ENCODE data around the gene BCAR1.
"Not testable (repeated sequence)": the region's sequence is repeated elsewhere in the genome, so short reads cannot be mapped to it uniquely, and the experiment has no call there.

The BCAR1 gene

DNA sequence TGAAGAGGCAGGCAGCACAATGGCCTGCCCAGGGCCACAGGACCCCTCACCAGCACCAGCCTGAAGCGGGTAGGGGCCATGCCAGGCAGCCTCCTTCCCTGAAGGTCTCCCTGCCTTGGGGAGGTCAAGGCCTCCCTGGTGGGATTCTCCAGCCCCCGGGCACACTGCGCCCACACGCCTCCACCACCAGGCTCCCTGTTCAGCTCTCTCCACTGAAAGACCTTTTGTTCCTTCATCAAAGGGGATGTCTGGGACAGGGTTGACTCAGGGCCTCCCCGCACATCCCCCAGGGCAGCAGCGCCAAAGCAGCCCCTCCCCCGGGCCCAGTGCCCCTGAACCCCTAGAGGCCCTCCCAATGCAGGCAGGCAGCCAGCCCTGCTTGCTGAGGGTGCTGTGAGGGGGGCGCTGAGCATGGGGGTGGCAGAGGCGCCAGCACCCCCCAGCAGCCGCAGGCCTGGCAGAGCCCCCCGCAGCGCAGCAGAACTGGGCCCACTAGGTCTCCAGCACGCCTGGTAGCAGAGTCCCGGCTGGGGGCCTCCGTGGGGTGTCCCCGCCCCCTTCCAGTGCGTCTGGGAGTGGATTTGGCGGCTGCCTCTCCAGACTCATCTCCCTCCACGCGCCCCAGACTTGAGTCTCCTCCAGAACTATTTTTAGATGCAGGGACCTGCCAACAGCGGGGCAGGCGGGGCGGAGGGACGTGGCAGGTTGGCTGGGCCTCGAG lies 13.1 kb downstream of the BCAR1 start:
- DNase-seq, result no peak

DNA sequence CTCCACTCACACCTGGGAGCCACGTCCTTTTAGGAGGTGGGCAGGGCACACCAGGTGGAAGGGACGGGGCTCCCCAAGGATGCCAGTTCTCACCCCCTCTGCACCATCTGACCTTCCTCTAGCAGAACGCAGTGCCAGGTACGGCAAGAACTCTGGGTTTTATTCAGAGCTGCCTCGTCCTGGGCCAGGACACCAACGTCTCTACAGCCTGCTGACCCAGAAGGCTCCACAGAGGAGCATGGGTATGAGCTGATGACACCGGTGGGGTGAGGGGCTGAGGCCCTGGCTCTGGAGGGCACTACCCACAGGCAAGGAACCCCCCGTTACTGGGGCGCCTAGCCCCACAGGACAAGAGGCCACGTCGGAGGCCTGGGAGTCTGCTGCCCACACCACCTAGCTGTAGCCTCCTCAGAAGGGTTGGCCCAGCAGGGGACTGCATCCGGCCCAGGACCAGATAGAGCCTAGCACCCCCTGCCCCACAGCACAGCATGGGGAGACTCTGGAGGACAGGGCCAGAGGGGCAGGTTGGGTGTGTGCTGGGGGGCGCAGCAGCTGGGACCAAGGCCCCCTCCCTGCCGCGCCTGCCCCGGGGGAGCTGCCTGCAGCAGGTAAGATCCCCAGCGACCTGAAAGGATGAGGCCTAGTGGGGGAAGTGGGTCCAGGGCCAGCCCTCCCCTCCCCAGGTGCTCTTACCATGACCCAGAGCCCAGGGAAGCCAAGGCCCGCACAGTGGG lies 13.9 kb downstream of the BCAR1 start:
- DNase-seq, result no peak

DNA sequence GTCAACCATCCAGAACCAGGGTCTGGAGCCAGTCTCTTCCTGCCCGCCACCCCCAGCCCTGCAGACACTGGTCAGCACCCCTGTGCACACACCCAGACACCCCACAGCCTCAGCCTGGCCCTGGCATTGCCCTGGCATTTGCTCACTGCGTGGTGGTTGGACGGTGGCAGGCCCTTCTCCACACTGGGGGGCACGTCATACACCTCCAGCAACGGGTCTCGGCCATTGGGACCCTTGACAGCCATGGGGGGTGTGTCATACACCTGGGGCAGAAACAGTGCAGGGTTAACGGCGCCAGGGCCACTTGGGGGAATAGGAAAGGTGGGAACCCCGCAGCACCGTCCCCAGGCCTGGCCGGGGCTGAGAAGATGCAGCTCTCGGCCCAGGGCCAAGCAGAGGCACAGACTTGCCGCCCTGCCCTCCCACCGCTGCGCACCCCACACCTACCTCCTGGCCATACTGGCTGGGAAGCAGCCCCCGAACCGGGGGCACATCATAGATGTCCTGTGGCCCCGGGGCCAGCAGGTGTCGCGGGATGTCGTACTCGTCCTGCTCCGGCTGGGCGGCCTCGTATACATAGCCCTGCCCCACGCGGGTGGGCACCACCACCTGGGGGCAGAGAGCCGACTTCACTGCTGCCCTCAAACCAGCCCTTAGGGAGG lies 14.6 kb downstream of the BCAR1 start:
- no peak for DNase-seq

DNA sequence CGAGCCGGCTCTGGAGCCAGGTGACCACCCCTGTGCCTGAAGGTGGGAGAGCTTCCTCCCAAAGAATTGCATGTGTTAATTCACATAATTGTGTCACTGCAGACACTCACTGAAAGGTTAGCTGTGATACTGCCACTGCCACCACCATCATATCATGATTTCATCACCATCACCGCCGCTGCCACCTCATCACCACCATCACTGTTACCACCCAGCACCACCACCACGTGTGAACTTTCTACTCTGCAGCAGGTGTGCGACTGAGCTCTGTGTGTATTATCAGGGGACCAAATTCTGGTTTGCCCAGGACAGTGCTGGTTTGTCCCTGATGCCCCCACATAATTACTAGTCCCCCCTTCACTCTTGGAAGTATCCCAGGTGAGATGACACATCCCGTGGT lies 15.2 kb downstream of the BCAR1 start:
- DNase-seq, result no peak

DNA sequence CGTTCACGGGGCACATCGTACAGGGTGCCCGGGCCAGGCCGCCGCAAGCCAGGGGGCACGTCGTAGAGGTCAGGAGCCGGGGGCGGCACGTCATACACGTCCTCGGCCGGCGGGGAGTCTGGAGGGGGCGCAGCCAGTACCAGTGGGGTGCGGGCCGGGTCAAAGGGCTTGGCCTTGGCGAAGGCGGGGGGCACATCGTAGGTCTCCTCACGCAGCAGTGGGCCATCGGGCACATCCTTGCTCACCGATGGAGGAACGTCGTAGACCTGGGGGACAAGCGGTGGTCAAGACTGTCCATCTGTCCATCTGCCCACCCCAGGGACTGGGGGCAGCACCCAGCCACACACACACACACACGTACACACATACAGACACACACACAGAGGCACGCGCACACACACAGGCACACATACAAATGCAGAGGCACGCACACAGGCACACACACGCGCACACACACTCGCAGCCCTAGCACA lies 15.7 kb downstream of the BCAR1 start:
- DNase-seq, result no peak

DNA sequence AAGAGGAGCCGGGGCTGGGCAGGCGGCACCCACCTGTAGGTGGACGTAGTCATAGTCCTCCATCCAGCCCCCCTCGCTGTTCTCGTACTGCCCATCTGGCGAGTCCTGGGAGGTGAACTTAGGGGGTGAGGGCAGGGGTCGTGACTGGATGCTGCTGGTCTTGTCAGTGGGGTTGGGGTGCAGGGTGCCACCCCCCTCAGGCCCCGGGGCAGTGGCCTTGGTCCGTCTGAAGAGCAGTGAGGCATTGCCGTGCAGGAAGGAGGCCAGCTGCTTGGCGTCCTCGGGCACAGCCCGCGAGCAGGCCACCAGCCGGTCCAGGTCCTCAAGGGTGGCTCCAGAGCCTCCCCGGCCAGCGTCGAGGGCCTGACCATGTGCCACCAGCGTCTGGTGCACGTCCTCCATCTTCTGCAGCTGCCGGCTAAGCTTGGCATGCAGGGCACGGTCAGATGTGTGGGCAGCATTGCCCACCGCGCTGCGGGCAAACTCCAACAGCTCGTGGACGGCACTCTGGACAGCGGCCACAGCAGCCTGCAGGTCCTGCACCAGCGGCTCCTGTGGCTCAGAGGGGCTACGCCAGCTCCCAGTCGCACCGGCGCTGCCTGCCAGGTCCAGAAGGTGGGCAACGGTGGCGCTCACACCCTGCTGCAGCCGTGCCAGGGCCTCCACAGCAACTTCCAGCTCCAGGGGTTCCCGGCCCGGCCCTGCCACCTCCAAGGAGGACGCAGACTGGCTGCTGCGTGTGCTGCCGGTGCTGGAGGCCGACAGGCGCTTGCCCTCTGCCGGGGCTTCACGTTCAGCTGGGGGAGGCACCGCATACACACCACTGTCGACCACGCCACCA lies 16.3 kb downstream of the BCAR1 start:
- DNase-seq, result no peak

DNA sequence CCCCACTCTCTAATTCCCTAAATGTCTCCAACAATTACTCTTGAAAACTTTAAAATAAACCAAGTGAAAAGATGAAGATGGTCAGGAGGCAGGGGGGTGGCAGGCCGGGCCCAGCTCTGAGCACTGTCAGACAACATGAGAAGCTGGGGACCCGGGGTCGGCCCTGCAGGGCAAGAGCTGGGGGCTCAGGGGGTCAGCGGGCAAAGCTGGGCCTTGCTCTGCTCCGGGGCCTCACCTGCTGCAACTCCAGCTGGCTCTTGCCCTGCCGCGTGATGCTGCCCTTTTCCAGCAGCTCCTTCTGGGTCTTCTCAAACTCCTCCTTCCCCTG lies 17.8 kb downstream of the BCAR1 start:
- DNase-seq, result no peak

DNA sequence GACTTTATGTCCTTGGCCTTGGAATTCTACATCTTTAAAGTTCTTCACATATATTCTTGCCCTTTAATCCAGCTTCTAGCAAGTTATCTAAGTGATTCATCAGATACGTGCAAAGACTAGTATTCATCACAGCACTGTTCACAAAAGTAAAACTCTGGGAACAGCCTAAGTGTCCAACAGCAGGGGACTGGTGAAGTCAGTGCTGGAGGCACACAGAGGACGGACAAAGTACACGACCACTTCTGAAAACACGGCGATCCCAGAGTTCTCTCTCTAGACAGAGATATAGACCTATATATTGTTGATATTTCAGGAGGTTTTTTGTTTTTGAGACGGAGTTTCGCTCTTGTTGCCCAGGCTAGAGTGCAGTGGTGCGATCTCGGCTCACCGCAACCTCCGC lies 19.9 kb downstream of the BCAR1 start:
- no peak for DNase-seq

DNA sequence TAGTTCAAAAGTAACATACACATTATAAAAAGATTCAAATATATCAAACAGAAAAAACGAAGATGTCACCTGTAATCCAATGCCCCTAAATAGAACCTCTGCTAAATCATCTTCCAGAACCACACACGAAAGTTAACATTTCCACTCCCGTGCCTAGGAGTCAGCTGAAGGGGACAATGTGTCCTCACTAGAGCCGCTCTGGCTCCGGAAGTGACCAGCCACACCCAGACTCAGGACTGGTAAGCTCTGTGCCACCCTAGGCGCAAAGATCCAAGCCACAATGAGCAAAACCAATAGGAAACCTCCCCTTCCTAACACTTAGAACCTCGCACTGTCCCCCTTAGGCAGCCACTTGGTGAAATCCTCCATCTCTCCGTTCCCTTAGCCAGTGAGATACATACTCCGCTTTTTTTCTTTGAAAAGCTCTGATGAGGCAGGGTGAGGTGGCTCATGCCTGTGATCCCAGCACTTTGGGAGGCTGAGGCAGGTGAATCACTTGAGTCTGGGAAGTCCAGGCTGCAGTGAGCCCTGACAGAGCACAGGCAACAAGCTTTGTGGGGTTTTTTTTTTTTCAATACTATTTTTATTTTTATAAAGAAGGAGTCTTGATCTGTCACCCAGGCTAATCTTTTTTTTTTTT lies 20.8 kb downstream of the BCAR1 start:
- no peak for DNase-seq

DNA sequence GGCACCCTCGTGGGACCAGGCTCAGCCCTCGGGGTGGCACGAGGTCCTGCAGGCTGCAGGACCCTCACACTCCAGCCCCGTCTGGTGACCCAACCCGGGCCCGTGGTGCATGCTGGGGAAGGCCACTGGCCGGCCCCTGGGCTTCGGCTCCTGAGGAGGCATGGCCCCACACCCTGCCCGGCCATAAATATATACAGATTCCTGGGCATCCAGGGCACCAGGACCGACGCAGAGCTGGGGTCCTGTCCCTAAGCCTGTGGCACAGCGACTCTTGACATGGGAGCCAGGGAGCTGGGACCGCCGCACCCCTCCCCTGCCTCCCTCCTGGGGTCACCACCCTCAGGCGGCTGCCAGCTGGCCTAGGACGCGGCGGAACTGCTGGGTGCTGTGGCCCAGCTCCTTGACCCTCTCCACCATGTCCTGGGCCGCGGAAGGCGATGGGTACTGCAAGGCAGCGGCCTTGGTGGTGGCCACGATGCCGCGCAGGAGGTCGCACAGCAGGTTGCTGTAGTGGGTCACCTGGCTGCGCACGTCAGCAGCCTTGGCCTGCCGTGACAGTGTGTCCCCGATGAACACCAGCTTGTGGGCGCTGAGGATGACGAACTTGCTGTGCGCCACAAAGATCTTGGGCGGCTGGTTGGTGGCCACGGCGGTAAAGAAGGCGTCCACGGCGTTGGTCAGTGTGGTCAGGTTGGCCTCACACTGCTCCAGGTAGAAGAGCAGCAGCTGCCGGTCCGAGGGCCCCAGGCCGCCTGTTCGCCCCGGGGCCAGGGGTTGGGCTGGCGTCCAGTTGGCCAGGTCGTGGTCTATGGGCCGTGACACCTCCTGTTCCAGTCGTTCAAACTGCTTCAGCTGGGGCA lies 22.0 kb downstream of the BCAR1 start:
- no peak for DNase-seq

DNA sequence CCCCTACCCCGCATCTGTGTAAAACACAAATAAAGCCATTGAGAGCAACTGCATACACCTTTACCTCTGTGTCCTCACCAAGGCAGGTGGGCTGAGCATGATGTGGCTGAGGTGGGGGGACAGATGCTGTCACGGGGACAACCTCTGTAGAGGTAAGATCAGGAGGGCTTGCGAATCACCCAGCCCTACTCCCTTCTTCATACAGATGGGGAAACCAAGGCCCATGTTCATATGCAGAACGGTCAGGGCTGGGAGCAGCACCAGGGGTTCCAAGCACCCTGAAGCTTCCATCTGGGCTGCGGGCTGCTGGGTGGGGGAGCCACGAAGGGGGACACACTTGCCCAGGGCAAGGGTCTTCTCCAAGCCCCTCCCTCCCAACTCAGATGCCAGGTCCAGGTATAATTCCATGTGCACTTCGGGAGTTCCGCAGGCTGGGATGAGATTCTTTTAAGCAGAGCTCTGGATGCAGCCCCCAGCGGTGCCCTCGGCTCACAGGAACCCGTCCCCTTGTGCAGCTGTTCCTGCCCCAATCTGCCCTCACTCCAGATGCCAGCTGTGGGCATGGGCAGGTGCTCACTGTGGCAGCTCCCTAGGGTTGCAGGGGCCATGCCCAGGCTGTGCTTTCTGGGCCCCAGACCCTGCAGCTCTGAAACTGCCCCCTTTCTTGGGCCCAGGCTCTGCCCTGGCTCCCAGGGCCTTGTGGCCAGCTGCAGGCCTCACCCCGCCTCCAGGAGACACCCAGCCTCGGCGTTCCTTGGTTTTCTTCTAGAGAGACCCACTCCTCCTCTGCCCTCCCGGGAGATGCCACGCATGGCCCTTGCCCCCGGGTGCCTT lies 23.1 kb downstream of the BCAR1 start:
- DNase-seq, result no peak

DNA sequence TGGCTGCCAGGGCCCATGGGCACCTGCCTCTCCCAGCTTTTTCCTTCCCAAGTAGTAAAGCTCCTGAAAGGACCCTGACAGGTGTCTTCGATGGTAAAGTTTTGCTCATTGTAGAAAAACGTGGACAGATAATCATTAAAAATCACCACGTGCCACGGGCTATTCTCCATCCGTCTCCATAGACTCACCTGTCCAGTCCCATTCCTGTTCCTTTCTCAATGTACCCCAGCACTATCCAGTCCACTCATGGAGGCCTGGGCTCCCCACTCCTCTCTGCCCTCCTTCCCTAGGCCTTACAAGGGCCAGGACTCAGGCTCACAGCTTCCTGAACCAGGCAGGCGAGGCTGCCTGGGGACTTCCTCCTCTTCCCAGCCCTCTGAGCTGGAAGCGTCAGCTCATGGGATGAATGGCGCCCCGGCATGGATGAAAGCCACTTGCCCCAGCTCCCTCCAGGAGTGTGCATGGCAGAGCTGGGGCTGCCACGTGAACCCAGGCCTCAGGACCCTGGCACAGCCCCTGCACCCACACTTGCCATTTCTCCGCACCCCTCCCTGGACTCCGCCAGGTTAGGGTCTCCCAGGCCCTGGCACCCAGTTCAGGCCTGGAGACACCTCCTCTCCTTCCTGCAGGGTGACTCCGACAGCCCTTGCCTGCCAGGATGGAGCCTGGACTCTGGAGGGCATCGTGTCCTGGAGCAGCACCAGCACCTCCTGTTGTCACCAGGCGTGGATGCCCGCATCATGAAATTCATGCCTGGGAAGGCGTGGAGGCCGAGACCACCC lies 23.9 kb downstream of the BCAR1 start:
- no peak for DNase-seq

DNA sequence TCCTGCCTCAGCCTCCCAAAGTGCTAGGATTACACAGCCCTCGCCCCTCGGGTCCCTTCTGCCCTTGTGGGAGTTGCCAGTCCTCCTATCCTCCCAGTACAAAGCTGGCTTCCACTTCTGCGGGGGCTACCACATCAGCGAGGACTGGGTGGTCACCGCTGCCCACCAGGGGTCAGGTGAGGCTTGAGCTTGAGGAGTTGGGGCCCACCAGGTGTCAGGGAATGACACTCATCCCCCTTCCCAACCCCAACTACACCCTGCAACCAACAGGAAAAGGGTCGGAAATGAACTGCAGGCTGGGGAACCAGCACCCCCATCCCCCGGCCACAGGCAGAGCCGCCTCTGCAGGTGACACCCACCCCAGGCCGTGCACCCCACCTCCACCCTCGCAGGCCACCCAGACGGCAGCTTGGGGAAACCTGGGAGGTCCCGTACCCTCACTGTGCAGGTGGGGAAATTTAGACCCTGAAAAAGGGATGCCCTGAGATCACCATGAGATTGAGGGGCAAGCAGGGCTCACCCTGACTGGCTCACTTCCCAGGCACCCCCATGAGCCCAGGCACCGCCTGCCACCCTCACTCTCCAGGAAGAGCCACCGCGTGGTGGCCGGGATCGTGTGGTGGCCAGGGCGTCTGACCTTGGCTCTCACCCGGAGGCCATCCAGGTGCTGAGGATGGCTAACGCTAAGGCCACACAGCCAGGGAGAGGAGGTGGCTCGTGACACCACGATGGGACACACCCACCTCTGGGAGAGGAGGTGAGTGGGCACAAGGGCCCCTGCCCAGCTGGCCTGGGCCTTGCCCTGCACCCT lies 24.7 kb downstream of the BCAR1 start:
- no peak for DNase-seq

DNA sequence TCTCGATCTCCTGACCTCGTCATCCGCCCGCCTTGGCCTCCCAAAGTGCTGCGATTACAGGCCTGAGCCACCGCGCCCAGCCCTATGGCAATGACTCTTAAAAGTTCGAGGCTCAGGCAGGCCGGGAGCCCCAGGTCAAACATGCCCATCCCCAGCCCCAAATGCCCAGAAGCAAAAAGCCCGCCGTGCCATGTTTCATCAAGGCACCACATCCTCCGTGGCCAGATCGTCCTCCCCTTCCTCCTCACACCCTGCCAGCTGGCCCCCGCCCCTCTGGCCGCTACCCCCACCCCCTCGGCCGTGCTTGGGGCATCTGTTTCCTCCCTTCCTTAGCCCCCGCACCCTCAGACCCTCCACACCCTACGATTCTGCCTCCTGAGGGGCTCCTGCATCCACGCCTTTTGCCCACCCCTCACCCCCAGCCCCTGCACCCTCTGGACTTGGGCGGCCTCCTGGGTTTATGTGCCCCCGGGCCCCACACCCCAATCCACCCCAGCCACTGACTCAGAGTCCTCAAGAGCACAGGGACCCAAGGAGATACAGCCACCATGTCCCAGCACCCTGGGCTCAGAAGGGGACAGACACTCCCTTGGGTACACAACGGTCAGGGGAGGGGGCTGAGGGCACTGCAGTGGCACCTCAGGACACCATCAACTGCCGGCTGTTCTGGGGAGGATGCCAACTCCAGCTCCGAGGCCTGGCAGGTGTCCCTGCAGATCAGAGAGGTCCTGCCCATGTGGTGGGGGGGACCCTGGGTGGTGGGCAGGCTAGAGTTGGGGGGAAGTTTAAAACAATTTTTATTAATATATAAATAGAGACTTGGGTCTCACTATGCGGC lies 25.5 kb downstream of the BCAR1 start:
- no peak for DNase-seq

DNA sequence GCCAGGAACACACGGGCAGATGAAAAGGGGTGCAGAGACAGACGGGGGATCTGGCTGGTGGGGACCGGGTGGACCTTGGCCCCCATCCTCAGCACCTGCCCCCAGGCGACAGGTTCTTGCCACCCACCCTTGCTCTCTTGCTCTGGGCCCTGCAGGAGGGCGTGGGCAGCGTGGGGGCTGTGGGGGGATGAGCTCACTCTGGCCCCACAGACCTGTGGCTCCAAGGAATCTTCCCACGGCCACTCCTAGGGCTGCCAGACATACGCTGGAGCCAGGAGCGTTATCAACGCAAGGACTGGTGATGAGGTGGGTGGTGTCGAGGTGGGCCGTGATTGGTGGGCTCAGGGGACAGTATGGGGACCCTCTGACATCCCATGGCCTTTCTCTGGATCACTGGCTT lies 26.3 kb downstream of the BCAR1 start:
- DNase-seq, result no peak

DNA sequence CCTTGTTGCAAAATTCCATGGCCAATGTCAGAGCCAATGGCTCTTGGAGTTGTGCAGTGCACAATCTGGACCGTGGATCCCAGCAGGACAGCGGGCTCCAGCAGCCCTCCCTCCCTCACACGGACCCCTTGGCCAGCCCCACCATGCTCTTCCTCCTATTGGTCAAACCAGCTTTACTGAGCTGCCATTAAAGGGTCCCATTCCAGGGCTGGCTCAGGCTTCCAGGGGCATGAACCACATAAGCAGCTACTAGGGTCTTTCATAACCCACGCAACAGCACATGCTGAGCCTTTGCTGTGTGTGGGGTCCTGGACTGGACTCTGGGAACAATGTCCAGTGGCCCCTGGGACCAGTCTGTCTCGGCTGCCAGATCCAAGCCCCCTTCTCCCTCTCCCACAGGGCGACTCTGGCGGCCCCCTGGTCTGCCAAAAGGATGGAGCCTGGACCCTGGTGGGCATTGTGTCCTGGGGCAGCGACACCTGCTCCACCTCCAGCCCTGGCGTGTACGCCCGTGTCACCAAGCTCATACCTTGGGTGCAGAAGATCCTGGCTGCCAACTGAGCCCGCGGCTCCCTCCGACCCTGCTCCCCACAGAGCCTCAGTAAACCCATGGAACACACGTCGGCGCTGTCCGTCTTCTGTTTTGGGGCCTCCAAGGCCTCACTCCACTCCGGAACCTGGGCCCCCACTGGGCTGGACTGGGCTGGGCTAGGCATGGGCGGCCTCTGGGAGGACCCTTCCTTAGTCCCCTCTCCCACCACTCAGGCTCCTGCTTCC lies 26.9 kb downstream of the BCAR1 start:
- DNase-seq, result no peak

DNA sequence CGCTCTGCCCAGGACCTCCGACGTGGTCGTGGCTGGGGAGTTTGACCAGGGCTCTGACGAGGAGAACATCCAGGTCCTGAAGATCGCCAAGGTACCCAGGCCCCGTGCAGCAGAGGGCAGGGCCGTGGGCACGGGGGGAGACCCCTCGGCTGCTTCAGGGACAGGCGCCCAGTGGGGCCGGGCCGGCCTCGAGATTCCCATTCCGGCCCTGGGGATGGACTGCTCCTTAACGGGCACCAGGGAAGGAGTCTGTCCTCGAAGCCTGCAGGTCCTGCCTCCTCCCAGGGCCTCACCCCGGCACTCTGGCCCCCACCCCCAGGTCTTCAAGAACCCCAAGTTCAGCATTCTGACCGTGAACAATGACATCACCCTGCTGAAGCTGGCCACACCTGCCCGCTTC lies 28.3 kb downstream of the BCAR1 start:
- not testable (repeated sequence) for DNase-seq

Measured in stimulated activated CD4-positive, alpha-beta T cell treated with anti-CD3 and anti-CD28 coated beads, Interleukin-4, amount 100 ng/mL, for 1 hour (primary cell).